ENCODE results near the gene FBXW9. TPM values are rescaled to one million over a fixed set of nuclear protein-coding genes. Genes with fewer than 3 reads are reported as not detected.
"Not testable (repeated sequence)": the region's sequence is repeated elsewhere in the genome, so short reads cannot be mapped to it uniquely, and the experiment has no call there.

The FBXW9 gene
- total RNA-seq = 1 to 10 TPM; 5.3 to 5.9 TPM

GRCh38 chr19:12696366-12697335 is at the start of gene FBXW9:
Gene FBXW9 (minus strand): TSS chr19:12696631. CDS start chr19:12696581, 50 bp downstream.
- Mint-ChIP-seq H3K4me3 (peak within 1 kb of the TSS; percentile 92), H3K4me1 (peaks cover 24% of the 10 kb centered on the region), H3K36me3 (ENCODE audit: low read depth) (peaks cover 13% of the 10 kb centered on the region), H3K27ac (peak within 1 kb of the TSS; percentile 97), H3K27me3 (no peaks in the 10 kb centered on the region), H3K9me3 (no peaks in the 10 kb centered on the region)
- ChIA-PET CTCF (interaction anchor here (1.2 to 2.4 kb wide), 6 partner anchors 9 to 151 kb away, joined by 3 to 7 read pairs (median 4); no protein-coding TSS in a partner anchor), POLR2A (no interaction called here)
- DNase-seq = peak; percentile 97

GRCh38 chr19:12745166-12745897 is 48.9 kb upstream of the FBXW9 start:
- Mint-ChIP-seq H3K27ac (no peak overlapping the region), H3K4me1 (peaks cover 4% of the 10 kb centered on the region), H3K9me3 (peaks cover 9% of the 10 kb centered on the region), H3K27me3 (peaks cover 2% of the 10 kb centered on the region), H3K36me3 (ENCODE audit: low read depth) (peaks cover 47% of the 10 kb centered on the region), H3K4me3 (no peak overlapping the region)
- ChIA-PET POLR2A (no interaction called here), CTCF (interaction anchor here (2.0 to 2.4 kb wide), 2 partner anchors 10 to 12 kb away, joined by 8 to 12 read pairs; no protein-coding TSS in a partner anchor)
- no peak for DNase-seq

DNA sequence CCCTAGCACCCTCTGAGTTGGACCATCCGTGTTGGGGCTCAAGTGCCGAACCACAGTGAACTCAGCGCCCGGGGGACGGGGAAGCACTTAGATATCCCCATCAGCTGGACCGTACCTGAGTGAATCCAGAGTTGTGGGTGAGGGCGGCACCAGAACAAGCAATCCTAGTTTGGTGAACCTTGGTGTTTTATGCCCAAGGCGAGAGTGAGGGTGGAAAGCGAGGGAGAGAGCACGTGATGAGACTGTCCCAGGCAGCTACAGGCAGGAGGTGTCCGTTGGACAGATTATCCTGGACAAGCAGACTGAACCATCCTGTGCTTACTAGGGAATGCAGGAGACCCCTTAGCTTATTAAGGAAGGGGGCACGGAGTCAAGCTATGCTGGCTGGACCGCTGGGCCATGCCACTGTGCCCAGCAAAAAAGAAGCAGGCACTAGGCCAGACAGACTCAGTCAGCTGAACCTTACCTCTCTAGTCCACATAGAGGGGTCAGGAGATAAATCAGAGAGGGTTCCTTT is 41.5 kb upstream of the FBXW9 start:
- Mint-ChIP-seq H3K4me1 (peaks cover 34% of the 10 kb centered on the region), H3K27me3 (no peaks in the 10 kb centered on the region), H3K36me3 (ENCODE audit: low read depth) (peaks cover 26% of the 10 kb centered on the region), H3K4me3 (peak overlapping the region; percentile 99), H3K9me3 (no peaks in the 10 kb centered on the region), H3K27ac (peak overlapping the region; percentile 94)
- ChIA-PET POLR2A (interaction anchor here (0.5 kb wide), 1 partner anchor 1125 kb away, joined by 3 read pairs; no protein-coding TSS in a partner anchor), CTCF (interaction anchor here (1.2 to 2.0 kb wide), 4 partner anchors 20 to 22 kb away, joined by 3 to 7 read pairs (median 4); no protein-coding TSS in a partner anchor)
- DNase-seq = no peak

DNA sequence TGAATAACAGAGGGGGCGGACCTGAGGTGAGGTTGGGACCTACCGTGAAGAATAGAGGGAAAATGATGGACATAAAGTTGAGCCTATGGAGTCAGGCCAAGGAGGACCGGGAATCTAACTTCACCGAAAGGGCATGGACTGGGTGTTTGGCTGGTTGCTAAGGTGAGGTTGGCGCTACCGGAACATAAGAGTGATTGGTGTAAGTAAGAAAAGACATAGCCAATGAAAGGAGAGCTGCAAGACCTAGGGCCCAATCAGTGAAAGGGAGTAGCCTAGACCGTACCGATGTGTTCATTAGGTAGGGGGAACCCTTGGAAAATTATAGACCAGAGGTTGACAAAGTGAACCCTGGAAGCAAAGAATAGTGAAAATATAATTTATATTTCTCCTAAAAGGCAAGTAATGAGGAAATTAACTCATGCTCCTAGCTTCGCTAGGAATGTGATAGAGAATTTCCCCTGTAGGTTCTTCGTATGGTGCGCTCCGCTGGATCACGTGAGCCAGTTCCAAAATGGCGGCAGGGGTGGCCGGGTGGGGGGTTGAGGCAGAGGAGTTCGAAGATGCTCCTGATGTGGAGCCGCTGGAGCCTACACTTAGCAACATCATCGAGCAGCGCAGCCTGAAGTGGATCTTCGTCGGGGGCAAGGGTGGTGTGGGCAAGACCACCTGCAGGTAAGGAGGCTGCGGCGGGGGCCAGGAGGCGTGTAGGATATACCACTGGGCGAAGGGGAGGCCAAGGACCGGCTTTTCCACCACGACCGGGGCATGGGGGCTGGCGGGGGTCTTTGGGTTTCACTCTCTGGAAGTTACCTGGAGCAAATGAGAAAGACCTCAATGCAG is 40.8 kb upstream of the FBXW9 start, which contains the start of gene GET3:
GET3 (plus strand) TSS at position 503 of the 840 bp plus-strand sequence; CDS start at position 512, 9 bp downstream.
- ChIA-PET POLR2A (interaction anchor here (0.5 to 0.8 kb wide), 4 partner anchors 56 to 1125 kb away, joined by 3 to 5 read pairs (median 4); partner anchors contain the start of gene RNASEH2A), CTCF (interaction anchor here (0.6 to 2.0 kb wide), 7 partner anchors 10 to 28 kb away, joined by 3 to 8 read pairs (median 4); no protein-coding TSS in a partner anchor)
- DNase-seq = peak; percentile 89
- Mint-ChIP-seq H3K9me3 (no peaks in the 10 kb centered on the region), H3K27me3 (no peaks in the 10 kb centered on the region), H3K4me3 (peak within 1 kb of the TSS; percentile 99), H3K27ac (peak within 1 kb of the TSS; percentile 94), H3K36me3 (ENCODE audit: low read depth) (peaks cover 26% of the 10 kb centered on the region), H3K4me1 (peaks cover 39% of the 10 kb centered on the region)

- POLR2A ChIA-PET = interaction anchor here (0.6 to 1.7 kb wide), 3 partner anchors 10 to 60 kb away, joined by 3 to 8 read pairs (median 7); partner anchors contain the start of gene TNPO2
- Mint-ChIP-seq H3K27me3 (no peaks in the 10 kb centered on the region), H3K27ac (peak overlapping the region; percentile 97), H3K36me3 (ENCODE audit: low read depth) (peaks cover 34% of the 10 kb centered on the region), H3K4me1 (peaks cover 46% of the 10 kb centered on the region), H3K4me3 (peak overlapping the region; percentile 89), H3K9me3 (no peaks in the 10 kb centered on the region)
- CTCF ChIA-PET = interaction anchor here (0.6 to 2.6 kb wide), 17 partner anchors 10 to 232 kb away, joined by 3 to 22 read pairs (median 5); partner anchors contain the start of gene TNPO2
- peak; percentile 72 for DNase-seq
Observed at GRCh38 chr19:12733369-12734214, 37.2 kb upstream of the FBXW9 start.

GRCh38 chr19:12731337-12731736 is 34.9 kb upstream of the FBXW9 start:
- ChIA-PET CTCF (interaction anchor here (0.7 to 2.0 kb wide), 5 partner anchors 10 to 149 kb away, joined by 3 to 6 read pairs (median 4); partner anchors contain the start of gene DNASE2), POLR2A (interaction anchor here (0.8 kb wide), 1 partner anchor 8 kb away, joined by 3 read pairs; the partner anchor contains the start of gene TNPO2)
- Mint-ChIP-seq H3K9me3 (no peaks in the 10 kb centered on the region), H3K27ac (no peak overlapping the region), H3K27me3 (no peaks in the 10 kb centered on the region), H3K4me1 (peaks cover 32% of the 10 kb centered on the region), H3K4me3 (no peak overlapping the region), H3K36me3 (ENCODE audit: low read depth) (peaks cover 41% of the 10 kb centered on the region)
- DNase-seq = no peak

DNA sequence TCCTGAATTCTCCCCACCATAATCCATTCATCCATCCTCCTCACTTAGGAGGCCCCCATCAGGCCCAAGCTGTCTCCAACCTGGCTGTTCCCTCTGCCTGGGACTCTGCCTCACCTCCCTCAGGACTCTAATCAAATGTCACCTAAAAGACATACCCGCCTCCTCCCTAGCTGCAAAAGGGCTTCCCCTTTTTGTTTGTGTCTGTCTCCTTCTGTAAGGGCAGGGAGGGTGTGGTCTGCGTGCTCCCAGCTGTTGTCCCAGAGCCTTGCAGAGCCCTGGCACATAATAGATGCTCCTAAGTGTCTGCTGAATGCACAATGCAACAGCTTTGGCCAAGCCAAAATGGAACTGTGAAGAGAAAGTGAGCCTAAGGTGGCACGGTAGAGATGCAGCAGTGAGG is 33.6 kb upstream of the FBXW9 start:
- no peak for DNase-seq
- H3K4me3 Mint-ChIP-seq = no peak overlapping the region
- H3K9me3 Mint-ChIP-seq = no peaks in the 10 kb centered on the region
- H3K36me3 Mint-ChIP-seq (ENCODE audit: low read depth) = peaks cover 41% of the 10 kb centered on the region
- CTCF ChIA-PET = interaction anchor here (0.6 to 2.0 kb wide), 3 partner anchors 53 to 117 kb away, joined by 4 to 6 read pairs (median 4); no protein-coding TSS in a partner anchor
- no peak overlapping the region for H3K27ac Mint-ChIP-seq
- POLR2A ChIA-PET = no interaction called here
- H3K27me3 Mint-ChIP-seq = no peaks in the 10 kb centered on the region
- H3K4me1 Mint-ChIP-seq = peaks cover 27% of the 10 kb centered on the region

DNA sequence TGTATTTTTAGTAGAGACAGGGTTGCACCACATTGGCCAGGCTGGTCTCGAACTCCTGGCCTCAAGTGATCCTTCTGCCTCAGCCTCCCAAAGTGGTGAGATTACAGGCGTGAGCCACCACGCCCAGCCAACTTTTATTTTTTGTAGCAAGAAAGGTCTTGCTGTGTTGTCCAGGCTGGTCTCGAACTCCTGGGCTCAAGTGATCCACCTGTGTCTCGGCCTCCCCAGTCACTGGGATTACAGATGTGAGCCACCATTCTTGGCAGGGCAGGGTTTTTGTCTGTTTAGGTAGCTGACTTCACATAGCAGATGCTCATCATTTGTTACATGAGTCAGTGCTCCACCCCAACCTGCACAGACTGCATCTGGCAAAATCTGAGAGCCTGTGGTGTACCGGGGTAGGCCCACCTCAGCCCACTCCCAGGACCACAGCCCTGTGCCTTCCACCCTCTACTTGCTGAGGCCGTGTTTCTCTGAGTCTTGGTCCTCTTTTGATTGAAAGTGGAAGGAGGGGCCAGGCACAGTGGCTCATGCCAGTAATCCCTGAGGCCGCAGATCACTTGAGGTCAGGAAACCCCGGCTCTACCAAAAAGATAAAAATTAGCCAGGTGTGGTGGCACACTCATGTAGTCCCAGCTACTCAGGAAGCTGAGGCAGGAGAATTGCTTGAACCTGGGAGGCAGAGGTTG is 31.5 kb upstream of the FBXW9 start:
- H3K9me3 Mint-ChIP-seq = no peaks in the 10 kb centered on the region

GRCh38 chr19:12726988-12727316 is 30.5 kb upstream of the FBXW9 start:
- no peak overlapping the region for H3K4me3 Mint-ChIP-seq
- H3K4me1 Mint-ChIP-seq = peaks cover 30% of the 10 kb centered on the region
- H3K27me3 Mint-ChIP-seq = no peaks in the 10 kb centered on the region
- ChIA-PET POLR2A (no interaction called here), CTCF (interaction anchor here (0.6 to 1.5 kb wide), 5 partner anchors 10 to 51 kb away, joined by 3 to 8 read pairs (median 4); partner anchors contain the start of gene GET3)
- no peaks in the 10 kb centered on the region for H3K9me3 Mint-ChIP-seq
- DNase-seq = no peak
- no peak overlapping the region for H3K27ac Mint-ChIP-seq
- H3K36me3 Mint-ChIP-seq (ENCODE audit: low read depth) = peaks cover 30% of the 10 kb centered on the region

More for the DNA sequence above, 31.5 kb upstream of the FBXW9 start:
- POLR2A ChIA-PET = no interaction called here
- CTCF ChIA-PET = interaction anchor here (1.2 to 1.5 kb wide), 2 partner anchors 30 to 50 kb away, joined by 4 to 8 read pairs; no protein-coding TSS in a partner anchor
- Mint-ChIP-seq H3K27me3 (no peaks in the 10 kb centered on the region), H3K4me1 (peaks cover 33% of the 10 kb centered on the region), H3K36me3 (ENCODE audit: low read depth) (peaks cover 36% of the 10 kb centered on the region), H3K27ac (no peak overlapping the region), H3K4me3 (no peak overlapping the region)
- no peak for DNase-seq

DNA sequence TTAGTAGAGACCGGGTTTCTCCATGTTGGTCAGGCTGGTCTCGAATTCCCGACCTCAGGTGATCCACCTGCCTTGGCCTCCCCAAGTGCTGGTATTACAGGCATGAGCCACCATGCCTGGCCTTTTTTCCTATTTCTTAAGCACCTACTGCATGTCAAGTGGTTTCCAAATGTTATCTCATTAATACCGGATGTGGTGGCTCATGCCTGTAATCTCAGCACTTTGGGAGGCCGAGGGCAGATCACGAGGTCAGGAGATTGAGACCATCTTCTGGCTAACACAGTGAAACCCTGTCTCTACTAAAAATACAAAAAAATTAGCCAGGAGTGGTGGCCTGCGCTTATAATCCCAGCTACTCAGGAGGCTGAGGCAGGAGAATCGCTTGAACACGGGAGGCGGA is 29.2 kb upstream of the FBXW9 start:
- H3K27ac Mint-ChIP-seq, H3K9me3 Mint-ChIP-seq, POLR2A ChIA-PET, DNase-seq, H3K4me3 Mint-ChIP-seq, H3K27me3 Mint-ChIP-seq: not testable (repeated sequence)
- Mint-ChIP-seq H3K36me3 (ENCODE audit: low read depth) (peaks cover 36% of the 10 kb centered on the region), H3K4me1 (peaks cover 34% of the 10 kb centered on the region)
- CTCF ChIA-PET = interaction anchor here (2.0 kb wide), 1 partner anchor 71 kb away, joined by 5 read pairs; no protein-coding TSS in a partner anchor
